HEK293 (cell line): ENCODE results near the gene TMEM176B.

Experiments
- CTCF ChIA-PET: fragments of 350-600 bp; formaldehyde crosslinking; extraction: SDS; loops from one replicate; lab custom pipeline; 2021; ENCODE audit warnings: antibody characterized with exemption; lab: Yijun Ruan, JAX
- POLR2A ChIA-PET: fragments of 300-600 bp; formaldehyde crosslinking; extraction: SDS; loops from one replicate; lab custom pipeline; 2020; ENCODE audit warnings: antibody characterized with exemption, inconsistent platforms; lab: Yijun Ruan, JAX
- H3K27ac ChIP-seq: fragments of 200-500 bp; sonication (Bioruptor generic); 2 replicates; pipeline ENCODE4 v1.5.1; 2014; ENCODE audit warnings: low read depth, low read length, control low read depth, inconsistent platforms; ENCODE audit errors: extremely low read depth
- H3K36me3 ChIP-seq, 2 experiments: fragments of 200-500 bp in 1 of 2; sonication (Bioruptor generic) in 1 of 2; 1 replicate in 1 of 2; 2 replicates in 1 of 2; pipeline ENCODE4 v1.5.1; 2014 to 2017; ENCODE audit warnings: inconsistent platforms in 2 of 2, low read length in 2 of 2; ENCODE audit not compliant: control insufficient read depth in 2 of 2, insufficient read depth in 1 of 2
- H3K4me1 ChIP-seq: fragments of 200-500 bp; sonication (Bioruptor generic); 2 replicates; pipeline ENCODE4 v1.5.1; 2014; ENCODE audit warnings: mild to moderate bottlenecking, low read length, inconsistent platforms; ENCODE audit not compliant: control insufficient read depth, insufficient read depth
- H3K4me3 ChIP-seq: 2 replicates; pipeline ENCODE4 v1.5.1; 2011; ENCODE audit warnings: low read depth, mild to moderate bottlenecking, control low read depth, low read length, moderate library complexity
- H3K9me3 ChIP-seq: fragments of 200-500 bp; sonication (Bioruptor generic); 2 replicates; pipeline ENCODE4 v1.5.1; 2014; ENCODE audit warnings: low read depth, low read length, inconsistent platforms; ENCODE audit not compliant: control insufficient read depth, insufficient read depth
- BCL11B ChIP-seq: fragments of 450-650 bp; formaldehyde crosslinking; IDR thresholded peaks from 2 replicates; pipeline ENCODE4 v1.5.1; 2016; ENCODE audit warnings: low read depth, missing biosample characterization, missing genetic modification characterization
- EGR2 ChIP-seq: fragments of 450-650 bp; formaldehyde crosslinking; IDR thresholded peaks from 2 replicates; pipeline ENCODE4 v1.5.1; 2016; ENCODE audit warnings: low read depth, missing biosample characterization, missing genetic modification characterization
- OSR2 ChIP-seq: fragments of 450-650 bp; formaldehyde crosslinking; IDR thresholded peaks from 2 replicates; pipeline ENCODE4 v1.5.1; 2016; ENCODE audit warnings: missing biosample characterization, missing genetic modification characterization
- SALL2 ChIP-seq: fragments of 450-650 bp; formaldehyde crosslinking; IDR thresholded peaks from 2 replicates; pipeline ENCODE4 v1.5.0; 2017; ENCODE audit warnings: missing biosample characterization, mild to moderate bottlenecking, missing genetic modification characterization, borderline replicate concordance
- ZBTB21 ChIP-seq: fragments of 450-650 bp; formaldehyde crosslinking; IDR thresholded peaks from 2 replicates; pipeline ENCODE4 v1.5.1; 2017; ENCODE audit warnings: missing biosample characterization, missing genetic modification characterization
- ZEB2 ChIP-seq: fragments of 450-650 bp; formaldehyde crosslinking; IDR thresholded peaks from 2 replicates; pipeline ENCODE4 v1.5.1; 2016; ENCODE audit warnings: missing biosample characterization, missing genetic modification characterization
- ZFHX2 ChIP-seq: fragments of 450-650 bp; formaldehyde crosslinking; conservative IDR thresholded peaks from 2 replicates; pipeline ENCODE4 v1.5.1; 2016; ENCODE audit warnings: missing biosample characterization, missing genetic modification characterization
- ZNF138 ChIP-seq: fragments of 450-650 bp; formaldehyde crosslinking; IDR thresholded peaks from 2 replicates; pipeline ENCODE4 v1.5.1; 2016; ENCODE audit warnings: missing biosample characterization, missing genetic modification characterization, borderline replicate concordance
- ZNF155 ChIP-seq: fragments of 450-650 bp; formaldehyde crosslinking; IDR thresholded peaks from 2 replicates; pipeline ENCODE4 v1.5.1; 2016; ENCODE audit warnings: missing biosample characterization, missing genetic modification characterization
- ZNF157 ChIP-seq: fragments of 450-650 bp; formaldehyde crosslinking; IDR thresholded peaks from 2 replicates; pipeline ENCODE4 v1.5.1; 2016; ENCODE audit warnings: missing biosample characterization, missing genetic modification characterization
- ZNF184 ChIP-seq: fragments of 450-650 bp; IDR thresholded peaks from 2 replicates; pipeline ENCODE4 v1.5.1; 2018; ENCODE audit warnings: missing biosample characterization, mild to moderate bottlenecking, missing genetic modification characterization
- ZNF2 ChIP-seq: fragments of 450-650 bp; formaldehyde crosslinking; IDR thresholded peaks from 2 replicates; pipeline ENCODE4 v1.5.1; 2016; ENCODE audit warnings: missing biosample characterization, missing genetic modification characterization
- ZNF292 ChIP-seq: fragments of 450-650 bp; formaldehyde crosslinking; IDR thresholded peaks from 2 replicates; pipeline ENCODE4 v1.5.1; 2016; ENCODE audit warnings: low read depth, missing biosample characterization, missing genetic modification characterization, borderline replicate concordance
- ZNF394 ChIP-seq: fragments of 450-650 bp; formaldehyde crosslinking; IDR thresholded peaks from 2 replicates; pipeline ENCODE4 v1.5.1; 2016; ENCODE audit warnings: missing biosample characterization, missing genetic modification characterization, mild to moderate bottlenecking, moderate library complexity, borderline replicate concordance
- ZNF623 ChIP-seq: fragments of 450-650 bp; formaldehyde crosslinking; IDR thresholded peaks from 2 replicates; pipeline ENCODE4 v1.5.1; 2016; ENCODE audit warnings: missing biosample characterization, missing genetic modification characterization
- ZNF792 ChIP-seq: fragments of 450-650 bp; formaldehyde crosslinking; IDR thresholded peaks from 2 replicates; pipeline ENCODE4 v1.5.1; 2016; ENCODE audit warnings: missing biosample characterization, missing genetic modification characterization
- TF ChIP-seq, protein P1 (sequence below): IDR thresholded peaks from 2 replicates; pipeline ENCODE4 v1.6.1; 2011; ENCODE audit warnings: mild to moderate bottlenecking, low read depth, low read length, borderline replicate concordance
- TF ChIP-seq, protein P2 (sequence below): fragments of 450-650 bp; formaldehyde crosslinking; IDR thresholded peaks from 2 replicates; pipeline ENCODE4 v1.5.0; 2017; ENCODE audit warnings: missing biosample characterization, missing genetic modification characterization, borderline replicate concordance
- TF ChIP-seq, protein P3 (sequence below): fragments of 450-650 bp; formaldehyde crosslinking; IDR thresholded peaks from 2 replicates; pipeline ENCODE4 v1.5.1; 2016; ENCODE audit warnings: missing biosample characterization, missing genetic modification characterization
- TF ChIP-seq, protein P4 (sequence below): sonication (generic); formaldehyde crosslinking; IDR thresholded peaks from 2 replicates; pipeline ENCODE4 v1.8.1; 2022; ENCODE audit warnings: mild to moderate bottlenecking, moderate library complexity, missing genetic modification reagents
- TF ChIP-seq, protein P5 (sequence below): fragments of 450-650 bp; formaldehyde crosslinking; IDR thresholded peaks from 2 replicates; pipeline ENCODE4 v1.5.1; 2016; ENCODE audit warnings: missing biosample characterization, missing genetic modification characterization

TMEM176B gene

DNA sequence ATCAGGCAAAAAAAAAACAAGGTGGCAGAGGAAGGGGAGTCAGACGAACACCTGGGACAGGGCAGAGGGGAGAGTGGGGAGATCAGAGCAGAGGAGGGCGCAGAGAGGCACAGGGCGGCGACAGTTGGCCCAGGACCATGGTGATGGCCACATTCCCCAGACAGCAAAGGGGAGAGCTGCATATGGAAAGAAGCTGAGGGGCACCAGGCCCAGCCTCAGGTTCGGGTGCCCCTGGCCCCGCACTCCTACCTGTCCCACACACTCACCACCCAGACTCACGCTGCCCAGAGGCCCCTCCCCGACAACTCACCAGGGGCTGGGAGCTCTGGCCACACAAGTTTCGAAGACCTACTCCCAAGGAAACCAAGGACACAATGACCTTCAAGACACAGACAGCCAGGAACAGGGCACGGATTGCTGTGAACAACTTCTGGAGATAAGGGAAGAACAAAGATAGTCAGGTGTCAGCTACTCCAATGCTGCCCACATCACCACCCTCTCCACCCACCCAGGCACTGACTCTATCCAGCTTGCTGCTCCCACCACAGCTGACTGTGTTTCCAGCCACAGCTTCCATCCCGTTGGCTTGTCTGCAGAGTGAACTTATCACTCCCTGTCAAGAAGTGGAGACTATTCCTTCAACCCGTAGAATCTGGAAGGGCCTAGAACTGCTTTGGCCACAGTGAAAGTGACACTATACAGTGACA is 8.3 kb downstream of the TMEM176B start:
- POLR2A ChIA-PET: no interaction called here

DNA sequence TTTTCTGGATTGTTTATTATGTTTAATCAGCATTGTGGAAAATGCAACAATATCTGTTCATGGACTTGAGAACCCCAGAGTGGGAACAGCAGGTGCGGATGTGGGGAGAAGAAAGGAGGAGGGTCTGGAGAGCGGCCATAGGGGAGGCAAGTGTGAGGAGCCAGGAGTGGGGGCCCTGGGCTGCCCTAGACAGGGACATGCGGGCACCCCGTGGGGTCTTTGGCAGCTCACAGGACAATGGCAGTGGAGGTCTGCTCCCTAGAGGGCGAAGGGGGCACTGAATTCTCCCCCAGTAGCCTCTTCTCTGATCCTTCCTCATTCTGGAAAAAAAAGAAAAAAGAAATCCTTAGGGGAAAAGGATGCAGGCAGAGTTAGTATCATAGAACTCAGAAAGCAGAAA is 8.9 kb downstream of the TMEM176B start:
- Histone ChIP-seq H3K9me3 (no peaks in the 10 kb centered on the region), H3K36me3 (no peaks in the 10 kb centered on the region), H3K4me1 (0 out of 2 replicates have a peak, but pooled peaks cover 3% of the 10 kb centered on the region), H3K27ac (no peak overlapping the region), H3K4me3 (no peak overlapping the region)
- ChIA-PET POLR2A (no interaction called here), CTCF (interaction anchor here (0.6 to 4.1 kb wide), 4 partner anchors 11 to 399 kb away, joined by 3 to 17 read pairs (median 4); no protein-coding TSS in a partner anchor)
- TF ChIP-seq BCL11B (tag by site-specific recombination): no peak
- TF ChIP-seq ZNF394 (tag by site-specific recombination): no peak

More for the DNA sequence above, 8.3 kb downstream of the TMEM176B start:
- H3K36me3 ChIP-seq: no peaks in the 10 kb centered on the region
- 0 out of 2 replicates have a peak, but pooled peaks cover 3% of the 10 kb centered on the region for H3K4me1 ChIP-seq
- TF ChIP-seq ZNF623 (tag by site-specific recombination) (no peak), ZEB2 (tag by site-specific recombination) (no peak), EGR2 (tag by site-specific recombination) (peak; percentile 69; the same call in 1 of the 2 replicates), ZNF2 (tag by site-specific recombination) (no peak), ZFHX2 (tag by site-specific recombination) (peak; percentile 64)
- TF ChIP-seq, protein P1, sequence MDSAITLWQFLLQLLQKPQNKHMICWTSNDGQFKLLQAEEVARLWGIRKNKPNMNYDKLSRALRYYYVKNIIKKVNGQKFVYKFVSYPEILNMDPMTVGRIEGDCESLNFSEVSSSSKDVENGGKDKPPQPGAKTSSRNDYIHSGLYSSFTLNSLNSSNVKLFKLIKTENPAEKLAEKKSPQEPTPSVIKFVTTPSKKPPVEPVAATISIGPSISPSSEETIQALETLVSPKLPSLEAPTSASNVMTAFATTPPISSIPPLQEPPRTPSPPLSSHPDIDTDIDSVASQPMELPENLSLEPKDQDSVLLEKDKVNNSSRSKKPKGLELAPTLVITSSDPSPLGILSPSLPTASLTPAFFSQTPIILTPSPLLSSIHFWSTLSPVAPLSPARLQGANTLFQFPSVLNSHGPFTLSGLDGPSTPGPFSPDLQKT: no peak
- TF ChIP-seq, all 188 proteins: peak for 2
- CTCF ChIA-PET: interaction anchor here (0.6 to 4.1 kb wide), 4 partner anchors 13 to 399 kb away, joined by 3 to 17 read pairs (median 4); no protein-coding TSS in a partner anchor
- Histone ChIP-seq H3K9me3 (no peaks in the 10 kb centered on the region), H3K4me3 (no peak overlapping the region), H3K27ac (no peak overlapping the region)

DNA sequence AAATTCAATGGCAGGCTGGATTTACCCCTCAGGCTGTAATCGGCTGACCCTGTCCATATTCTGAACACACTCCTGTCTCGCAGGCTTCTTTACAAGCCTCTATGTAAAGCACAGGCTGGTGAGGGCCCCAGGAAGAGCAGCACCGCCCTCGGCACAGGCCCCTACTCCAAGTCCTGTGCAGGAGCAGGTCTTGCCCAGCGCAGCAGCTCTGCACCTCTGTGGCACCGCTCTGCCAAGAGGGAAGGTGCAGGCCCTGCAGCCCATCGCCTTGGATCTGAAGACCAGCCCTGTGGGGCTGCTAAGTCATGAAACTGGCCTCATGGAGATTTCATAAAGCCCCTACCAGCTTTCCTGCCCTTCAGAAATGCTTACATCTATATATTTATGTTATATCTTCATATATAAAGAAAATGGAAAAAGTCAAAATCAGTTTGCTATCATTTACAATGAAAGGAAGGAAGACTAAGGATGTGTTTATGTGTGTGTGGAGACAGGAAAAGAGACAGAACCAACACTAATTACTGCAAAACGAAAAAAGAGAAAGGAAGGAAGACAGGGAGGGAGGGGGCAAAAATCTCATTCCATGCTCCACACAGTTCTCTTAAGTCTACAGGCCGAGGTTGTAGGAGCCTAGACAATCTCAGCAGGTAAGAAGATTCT is 9.6 kb downstream of the TMEM176B start:
- Histone ChIP-seq H3K27ac (no peak overlapping the region), H3K36me3 (no peaks in the 10 kb centered on the region), H3K9me3 (no peaks in the 10 kb centered on the region), H3K4me3 (no peak overlapping the region), H3K4me1 (0 out of 2 replicates have a peak, but pooled peaks cover 3% of the 10 kb centered on the region)
- ChIA-PET CTCF (interaction anchor here (0.6 to 4.7 kb wide), 3 partner anchors 12 to 87 kb away, joined by 4 to 57 read pairs (median 17); no protein-coding TSS in a partner anchor), POLR2A (no interaction called here)
- TF ChIP-seq, protein P2, sequence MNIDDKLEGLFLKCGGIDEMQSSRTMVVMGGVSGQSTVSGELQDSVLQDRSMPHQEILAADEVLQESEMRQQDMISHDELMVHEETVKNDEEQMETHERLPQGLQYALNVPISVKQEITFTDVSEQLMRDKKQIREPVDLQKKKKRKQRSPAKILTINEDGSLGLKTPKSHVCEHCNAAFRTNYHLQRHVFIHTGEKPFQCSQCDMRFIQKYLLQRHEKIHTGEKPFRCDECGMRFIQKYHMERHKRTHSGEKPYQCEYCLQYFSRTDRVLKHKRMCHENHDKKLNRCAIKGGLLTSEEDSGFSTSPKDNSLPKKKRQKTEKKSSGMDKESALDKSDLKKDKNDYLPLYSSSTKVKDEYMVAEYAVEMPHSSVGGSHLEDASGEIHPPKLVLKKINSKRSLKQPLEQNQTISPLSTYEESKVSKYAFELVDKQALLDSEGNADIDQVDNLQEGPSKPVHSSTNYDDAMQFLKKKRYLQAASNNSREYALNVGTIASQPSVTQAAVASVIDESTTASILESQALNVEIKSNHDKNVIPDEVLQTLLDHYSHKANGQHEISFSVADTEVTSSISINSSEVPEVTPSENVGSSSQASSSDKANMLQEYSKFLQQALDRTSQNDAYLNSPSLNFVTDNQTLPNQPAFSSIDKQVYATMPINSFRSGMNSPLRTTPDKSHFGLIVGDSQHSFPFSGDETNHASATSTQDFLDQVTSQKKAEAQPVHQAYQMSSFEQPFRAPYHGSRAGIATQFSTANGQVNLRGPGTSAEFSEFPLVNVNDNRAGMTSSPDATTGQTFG (tag by site-specific recombination): no peak
- no peak for TF ChIP-seq ZBTB21
- TF ChIP-seq, protein P3, sequence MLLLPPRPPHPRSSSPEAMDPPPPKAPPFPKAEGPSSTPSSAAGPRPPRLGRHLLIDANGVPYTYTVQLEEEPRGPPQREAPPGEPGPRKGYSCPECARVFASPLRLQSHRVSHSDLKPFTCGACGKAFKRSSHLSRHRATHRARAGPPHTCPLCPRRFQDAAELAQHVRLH (tag by site-specific recombination): no peak
- TF ChIP-seq, protein P4, sequence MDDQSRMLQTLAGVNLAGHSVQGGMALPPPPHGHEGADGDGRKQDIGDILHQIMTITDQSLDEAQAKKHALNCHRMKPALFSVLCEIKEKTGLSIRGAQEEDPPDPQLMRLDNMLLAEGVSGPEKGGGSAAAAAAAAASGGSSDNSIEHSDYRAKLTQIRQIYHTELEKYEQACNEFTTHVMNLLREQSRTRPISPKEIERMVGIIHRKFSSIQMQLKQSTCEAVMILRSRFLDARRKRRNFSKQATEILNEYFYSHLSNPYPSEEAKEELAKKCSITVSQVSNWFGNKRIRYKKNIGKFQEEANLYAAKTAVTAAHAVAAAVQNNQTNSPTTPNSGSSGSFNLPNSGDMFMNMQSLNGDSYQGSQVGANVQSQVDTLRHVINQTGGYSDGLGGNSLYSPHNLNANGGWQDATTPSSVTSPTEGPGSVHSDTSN (CRISPR knock-in tag): no peak
- TF ChIP-seq ZNF394 (tag by site-specific recombination): no peak
- TF ChIP-seq SALL2 (tag by site-specific recombination): no peak
- no peak for TF ChIP-seq ZNF184
- TF ChIP-seq OSR2 (tag by site-specific recombination): no peak
- TF ChIP-seq ZNF138: no peak
- no peak for TF ChIP-seq ZNF155
- no peak for TF ChIP-seq ZNF292 (tag by site-specific recombination)
- TF ChIP-seq ZNF157 (tag by site-specific recombination): no peak
- no peak for TF ChIP-seq ZNF792 (tag by site-specific recombination)
- TF ChIP-seq, protein P5, sequence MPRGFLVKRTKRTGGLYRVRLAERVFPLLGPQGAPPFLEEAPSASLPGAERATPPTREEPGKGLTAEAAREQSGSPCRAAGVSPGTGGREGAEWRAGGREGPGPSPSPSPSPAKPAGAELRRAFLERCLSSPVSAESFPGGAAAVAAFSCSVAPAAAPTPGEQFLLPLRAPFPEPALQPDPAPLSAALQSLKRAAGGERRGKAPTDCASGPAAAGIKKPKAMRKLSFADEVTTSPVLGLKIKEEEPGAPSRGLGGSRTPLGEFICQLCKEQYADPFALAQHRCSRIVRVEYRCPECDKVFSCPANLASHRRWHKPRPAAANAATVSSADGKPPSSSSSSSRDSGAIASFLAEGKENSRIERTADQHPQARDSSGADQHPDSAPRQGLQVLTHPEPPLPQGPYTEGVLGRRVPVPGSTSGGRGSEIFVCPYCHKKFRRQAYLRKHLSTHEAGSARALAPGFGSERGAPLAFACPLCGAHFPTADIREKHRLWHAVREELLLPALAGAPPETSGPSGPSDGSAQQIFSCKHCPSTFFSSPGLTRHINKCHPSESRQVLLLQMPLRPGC (tag by site-specific recombination): no peak
